ENCODE measurements around the gene GM2A.

GRCh38 chr5:151222054-151222789 lies 30.8 kb upstream of the GM2A start:
- TF ChIP-seq POLR2AphosphoS5 (IDR thresholded peaks at IDR 0.05; ENCODE audit: borderline replicate concordance, low read depth, low read length) (no peak), EZH2 (IDR thresholded peaks at IDR 0.05) (no peak), FOXP2 (optimal IDR thresholded peaks at IDR 0.05; ENCODE audit: control extremely low read depth, extremely low read length, insufficient read depth) (no peak)
